ENCODE results near the gene NPHS1.

DNA sequence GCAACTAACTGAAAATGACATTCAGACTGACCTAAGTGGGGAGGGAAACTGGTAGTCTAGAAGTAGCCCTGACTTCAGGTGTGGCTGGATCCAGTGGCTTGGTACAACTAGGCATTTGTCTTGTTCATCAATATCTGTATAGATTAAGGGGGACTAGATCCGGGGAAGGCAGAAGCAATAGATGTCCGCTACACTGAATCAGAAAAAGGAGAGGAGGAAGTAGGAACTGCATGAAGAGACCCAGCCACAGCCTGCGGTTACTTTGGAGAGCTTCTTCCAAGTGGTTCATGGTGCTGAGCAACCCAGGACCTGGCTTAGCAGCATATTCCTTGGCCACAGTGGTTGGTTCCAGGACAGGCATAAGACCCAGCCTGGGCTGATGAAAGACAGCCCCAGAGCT lies 29.7 kb downstream of the NPHS1 start:
- TF ChIP-seq, protein P1, sequence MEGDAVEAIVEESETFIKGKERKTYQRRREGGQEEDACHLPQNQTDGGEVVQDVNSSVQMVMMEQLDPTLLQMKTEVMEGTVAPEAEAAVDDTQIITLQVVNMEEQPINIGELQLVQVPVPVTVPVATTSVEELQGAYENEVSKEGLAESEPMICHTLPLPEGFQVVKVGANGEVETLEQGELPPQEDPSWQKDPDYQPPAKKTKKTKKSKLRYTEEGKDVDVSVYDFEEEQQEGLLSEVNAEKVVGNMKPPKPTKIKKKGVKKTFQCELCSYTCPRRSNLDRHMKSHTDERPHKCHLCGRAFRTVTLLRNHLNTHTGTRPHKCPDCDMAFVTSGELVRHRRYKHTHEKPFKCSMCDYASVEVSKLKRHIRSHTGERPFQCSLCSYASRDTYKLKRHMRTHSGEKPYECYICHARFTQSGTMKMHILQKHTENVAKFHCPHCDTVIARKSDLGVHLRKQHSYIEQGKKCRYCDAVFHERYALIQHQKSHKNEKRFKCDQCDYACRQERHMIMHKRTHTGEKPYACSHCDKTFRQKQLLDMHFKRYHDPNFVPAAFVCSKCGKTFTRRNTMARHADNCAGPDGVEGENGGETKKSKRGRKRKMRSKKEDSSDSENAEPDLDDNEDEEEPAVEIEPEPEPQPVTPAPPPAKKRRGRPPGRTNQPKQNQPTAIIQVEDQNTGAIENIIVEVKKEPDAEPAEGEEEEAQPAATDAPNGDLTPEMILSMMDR (IDR thresholded peaks at IDR 0.05) = no peak
- TF ChIP-seq POLR2A (IDR thresholded peaks at IDR 0.05) = no peak
- no peak for TF ChIP-seq POLR2AphosphoS5 (IDR thresholded peaks at IDR 0.05)
- no peak for TF ChIP-seq EP300 (IDR thresholded peaks at IDR 0.05)

Data from gastroesophageal sphincter (tissue), 3 donors.